Activated T-helper 2 cell treated with anti-CD3 and anti-CD28 coated beads, Interferon-gamma antibody, Interleukin-2, Interleukin-4, amounts not matched to agents 10 μg/mL and 5 μg/mL and 100 μg/mL, durations not matched to agents 14 hours and 24 hours and 36 hours (primary cell): ENCODE results near the gene RARB. TPM values are rescaled to one million over a fixed set of nuclear protein-coding genes. Genes with fewer than 3 reads are reported as not detected.

ENCODE experiments used
- DNase-seq: peaks from one replicate; pipeline ENCODE4 v3.0.0; 2021; ENCODE audit warnings: low spot score
- H3K27ac Mint-ChIP-seq: one replicate; pipeline ENCODE4 v1.8.0; 2021; ENCODE audit warnings: mixed read lengths
- H3K27me3 Mint-ChIP-seq: one replicate; pipeline ENCODE4 v1.8.0; 2021; ENCODE audit warnings: low read depth, mixed read lengths
- H3K36me3 Mint-ChIP-seq: one replicate; pipeline ENCODE4 v1.8.0; 2021; ENCODE audit warnings: low read depth, mixed read lengths
- H3K4me1 Mint-ChIP-seq: one replicate; pipeline ENCODE4 v1.8.0; 2021; ENCODE audit warnings: low read depth, mixed read lengths
- H3K4me3 Mint-ChIP-seq: one replicate; pipeline ENCODE4 v1.8.0; 2021; ENCODE audit warnings: low read depth, mild to moderate bottlenecking, moderate library complexity, mixed read lengths
- H3K9me3 Mint-ChIP-seq: one replicate; pipeline ENCODE4 v1.8.0; 2021; ENCODE audit warnings: mixed read lengths
- intact Hi-C: fragments of 100-400 bp; cut with micrococcal nuclease; formaldehyde crosslinking; loops from one replicate; pipeline ENCODE4 v1.15.1; 2023
- total RNA-seq: library from RNA; stranded (reverse); gene quantifications from 2 replicates; pipeline ENCODE4 v1.2.3, GENCODE V29; 2022

Gene RARB
- total RNA-seq, 1 donor from 2014 or later: not detected

- no peak for DNase-seq
- no peaks in the 10 kb centered on the region for H3K27me3 Mint-ChIP-seq
- no peak overlapping the region for H3K27ac Mint-ChIP-seq
- H3K4me1 Mint-ChIP-seq: no peaks in the 10 kb centered on the region
- H3K36me3 Mint-ChIP-seq: no peaks in the 10 kb centered on the region
- no peaks in the 10 kb centered on the region for H3K9me3 Mint-ChIP-seq
- no peak overlapping the region for H3K4me3 Mint-ChIP-seq
- intact Hi-C loops: no loop called here
Observed at GRCh38 chr3:25576146-25576545, 148.1 kb downstream of the RARB start.

GRCh38 chr3:25576831-25577454, 148.9 kb downstream of the RARB start:
- Mint-ChIP-seq H3K4me3 (no peak overlapping the region), H3K27ac (no peak overlapping the region), H3K4me1 (no peaks in the 10 kb centered on the region), H3K9me3 (no peaks in the 10 kb centered on the region), H3K36me3 (no peaks in the 10 kb centered on the region), H3K27me3 (no peaks in the 10 kb centered on the region)
- no peak for DNase-seq
- intact Hi-C loops: no loop called here

GRCh38 chr3:25578059-25578458, 150.0 kb downstream of the RARB start:
- Mint-ChIP-seq H3K4me3 (no peak overlapping the region), H3K4me1 (no peaks in the 10 kb centered on the region), H3K9me3 (no peaks in the 10 kb centered on the region), H3K27me3 (no peaks in the 10 kb centered on the region), H3K27ac (no peak overlapping the region), H3K36me3 (no peaks in the 10 kb centered on the region)
- no peak for DNase-seq
- intact Hi-C loops: no loop called here

GRCh38 chr3:25580534-25580933, 152.5 kb downstream of the RARB start:
- H3K27ac Mint-ChIP-seq: no peak overlapping the region
- intact Hi-C loops: no loop called here

GRCh38 chr3:25581335-25581734, 153.3 kb downstream of the RARB start:
- Mint-ChIP-seq H3K4me3 (no peak overlapping the region), H3K27ac (no peak overlapping the region), H3K27me3 (no peaks in the 10 kb centered on the region), H3K9me3 (no peaks in the 10 kb centered on the region), H3K36me3 (no peaks in the 10 kb centered on the region), H3K4me1 (no peaks in the 10 kb centered on the region)
- DNase-seq: no peak
- intact Hi-C loops: no loop called here

More at GRCh38 chr3:25580534-25580933, 152.5 kb downstream of the RARB start:
- no peaks in the 10 kb centered on the region for H3K4me1 Mint-ChIP-seq
- no peaks in the 10 kb centered on the region for H3K27me3 Mint-ChIP-seq
- H3K36me3 Mint-ChIP-seq: no peaks in the 10 kb centered on the region
- H3K4me3 Mint-ChIP-seq: no peak overlapping the region
- DNase-seq: no peak
- H3K9me3 Mint-ChIP-seq: no peaks in the 10 kb centered on the region

- H3K4me1 Mint-ChIP-seq: no peaks in the 10 kb centered on the region
- no peak overlapping the region for H3K27ac Mint-ChIP-seq
Observed at GRCh38 chr3:25581823-25582222, 153.8 kb downstream of the RARB start.

GRCh38 chr3:25582242-25582641, 154.2 kb downstream of the RARB start:
- Mint-ChIP-seq H3K9me3 (no peaks in the 10 kb centered on the region), H3K27me3 (no peaks in the 10 kb centered on the region), H3K4me3 (no peak overlapping the region), H3K36me3 (no peaks in the 10 kb centered on the region), H3K4me1 (no peaks in the 10 kb centered on the region), H3K27ac (no peak overlapping the region)
- intact Hi-C loops: no loop called here
- DNase-seq: no peak

More at GRCh38 chr3:25581823-25582222, 153.8 kb downstream of the RARB start:
- Mint-ChIP-seq H3K27me3 (no peaks in the 10 kb centered on the region), H3K9me3 (no peaks in the 10 kb centered on the region), H3K36me3 (no peaks in the 10 kb centered on the region), H3K4me3 (no peak overlapping the region)
- intact Hi-C loops: no loop called here
- DNase-seq: no peak

GRCh38 chr3:25583343-25583742, 155.3 kb downstream of the RARB start:
- H3K27ac Mint-ChIP-seq: no peak overlapping the region
- intact Hi-C loops: no loop called here
- no peak for DNase-seq
- no peaks in the 10 kb centered on the region for H3K4me1 Mint-ChIP-seq
- no peaks in the 10 kb centered on the region for H3K9me3 Mint-ChIP-seq
- no peaks in the 10 kb centered on the region for H3K27me3 Mint-ChIP-seq
- no peaks in the 10 kb centered on the region for H3K36me3 Mint-ChIP-seq
- H3K4me3 Mint-ChIP-seq: no peak overlapping the region

GRCh38 chr3:25584011-25584789, 156.1 kb downstream of the RARB start:
- intact Hi-C loops: no loop called here
- Mint-ChIP-seq H3K4me3 (no peak overlapping the region), H3K4me1 (no peaks in the 10 kb centered on the region), H3K27ac (no peak overlapping the region), H3K27me3 (no peaks in the 10 kb centered on the region), H3K36me3 (no peaks in the 10 kb centered on the region), H3K9me3 (no peaks in the 10 kb centered on the region)
- DNase-seq: no peak

- Mint-ChIP-seq H3K27ac (no peak overlapping the region), H3K36me3 (no peaks in the 10 kb centered on the region), H3K27me3 (no peaks in the 10 kb centered on the region), H3K4me3 (no peak overlapping the region), H3K9me3 (no peaks in the 10 kb centered on the region), H3K4me1 (no peaks in the 10 kb centered on the region)
- no peak for DNase-seq
- intact Hi-C loops: no loop called here
Observed at GRCh38 chr3:25585361-25586166, 157.5 kb downstream of the RARB start.

- Mint-ChIP-seq H3K27me3 (no peaks in the 10 kb centered on the region), H3K4me1 (no peaks in the 10 kb centered on the region), H3K36me3 (no peaks in the 10 kb centered on the region), H3K4me3 (no peak overlapping the region), H3K9me3 (no peaks in the 10 kb centered on the region), H3K27ac (no peak overlapping the region)
- intact Hi-C loops: no loop called here
- no peak for DNase-seq
Observed at GRCh38 chr3:25586167-25586505, 158.1 kb downstream of the RARB start.

- intact Hi-C loops: no loop called here
- no peak for DNase-seq
- no peaks in the 10 kb centered on the region for H3K9me3 Mint-ChIP-seq
- H3K4me3 Mint-ChIP-seq: no peak overlapping the region
- no peaks in the 10 kb centered on the region for H3K27me3 Mint-ChIP-seq
- H3K36me3 Mint-ChIP-seq: no peaks in the 10 kb centered on the region
- no peaks in the 10 kb centered on the region for H3K4me1 Mint-ChIP-seq
- H3K27ac Mint-ChIP-seq: no peak overlapping the region
Observed at GRCh38 chr3:25586553-25586952, 158.5 kb downstream of the RARB start.

- intact Hi-C loops: no loop called here
- Mint-ChIP-seq H3K27me3 (no peaks in the 10 kb centered on the region), H3K9me3 (no peaks in the 10 kb centered on the region), H3K4me1 (no peaks in the 10 kb centered on the region), H3K27ac (no peak overlapping the region), H3K36me3 (no peaks in the 10 kb centered on the region), H3K4me3 (no peak overlapping the region)
- DNase-seq: no peak
Observed at GRCh38 chr3:25587094-25587493, 159.0 kb downstream of the RARB start.
